ENCODE measurements around the gene TIMM9.
"Not testable (repeated sequence)": the region's sequence is repeated elsewhere in the genome, so short reads cannot be mapped to it uniquely, and the experiment has no call there.

The TIMM9 gene

DNA sequence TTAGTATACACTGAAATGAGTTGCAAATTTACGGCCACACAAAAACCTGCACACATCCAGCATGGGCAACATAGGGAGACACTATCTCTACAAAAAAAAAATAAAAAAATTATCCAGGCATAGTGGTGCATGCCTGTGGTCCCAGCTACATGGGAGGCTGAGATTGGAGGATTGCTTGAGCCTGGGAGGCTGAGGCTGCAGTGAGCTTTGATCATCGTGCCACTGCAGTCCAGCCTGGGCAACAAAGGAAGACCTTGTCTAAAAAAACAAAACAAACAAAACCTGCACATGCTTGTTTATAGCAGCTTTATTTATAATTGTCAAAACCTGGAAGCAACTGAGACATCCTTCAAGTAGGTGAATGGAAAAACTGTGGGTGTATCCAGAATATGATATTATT is 36.5 kb downstream of the TIMM9 start:
- DNase-seq (ENCODE audit: low read depth): no peak
- TF ChIP-seq, protein P1, sequence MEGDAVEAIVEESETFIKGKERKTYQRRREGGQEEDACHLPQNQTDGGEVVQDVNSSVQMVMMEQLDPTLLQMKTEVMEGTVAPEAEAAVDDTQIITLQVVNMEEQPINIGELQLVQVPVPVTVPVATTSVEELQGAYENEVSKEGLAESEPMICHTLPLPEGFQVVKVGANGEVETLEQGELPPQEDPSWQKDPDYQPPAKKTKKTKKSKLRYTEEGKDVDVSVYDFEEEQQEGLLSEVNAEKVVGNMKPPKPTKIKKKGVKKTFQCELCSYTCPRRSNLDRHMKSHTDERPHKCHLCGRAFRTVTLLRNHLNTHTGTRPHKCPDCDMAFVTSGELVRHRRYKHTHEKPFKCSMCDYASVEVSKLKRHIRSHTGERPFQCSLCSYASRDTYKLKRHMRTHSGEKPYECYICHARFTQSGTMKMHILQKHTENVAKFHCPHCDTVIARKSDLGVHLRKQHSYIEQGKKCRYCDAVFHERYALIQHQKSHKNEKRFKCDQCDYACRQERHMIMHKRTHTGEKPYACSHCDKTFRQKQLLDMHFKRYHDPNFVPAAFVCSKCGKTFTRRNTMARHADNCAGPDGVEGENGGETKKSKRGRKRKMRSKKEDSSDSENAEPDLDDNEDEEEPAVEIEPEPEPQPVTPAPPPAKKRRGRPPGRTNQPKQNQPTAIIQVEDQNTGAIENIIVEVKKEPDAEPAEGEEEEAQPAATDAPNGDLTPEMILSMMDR (conservative IDR thresholded peaks at IDR 0.05; ENCODE audit: control insufficient read depth, insufficient read depth, low read depth, low read length): no peak

DNA sequence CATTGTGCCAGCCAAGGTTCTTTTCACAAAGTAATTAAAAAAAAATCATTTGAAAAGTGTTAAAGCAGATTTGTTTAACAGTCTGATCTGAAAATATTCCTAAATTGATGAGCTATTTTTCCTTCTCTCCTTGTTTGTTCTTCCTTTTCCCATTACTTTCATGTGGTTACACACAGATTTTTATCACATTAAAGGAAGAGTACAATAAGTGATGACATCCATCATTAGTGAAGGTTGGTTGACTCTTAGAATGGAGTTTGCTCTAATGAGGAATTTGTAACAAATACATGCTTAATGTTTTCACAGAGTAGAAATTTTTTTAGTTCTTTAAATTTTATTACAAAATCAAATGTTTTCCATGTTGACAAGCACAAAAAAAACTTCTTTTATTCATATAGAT is 50.5 kb downstream of the TIMM9 start:
- TF ChIP-seq, protein P1 (conservative IDR thresholded peaks at IDR 0.05; ENCODE audit: control insufficient read depth, insufficient read depth, low read depth, low read length): no peak
- DNase-seq (ENCODE audit: low read depth): no peak

More for the DNA sequence above, 36.5 kb downstream of the TIMM9 start:
- no peak overlapping the region for H3K4me3 ChIP-seq (ENCODE audit: control insufficient read depth, low read depth, low read length)

DNA sequence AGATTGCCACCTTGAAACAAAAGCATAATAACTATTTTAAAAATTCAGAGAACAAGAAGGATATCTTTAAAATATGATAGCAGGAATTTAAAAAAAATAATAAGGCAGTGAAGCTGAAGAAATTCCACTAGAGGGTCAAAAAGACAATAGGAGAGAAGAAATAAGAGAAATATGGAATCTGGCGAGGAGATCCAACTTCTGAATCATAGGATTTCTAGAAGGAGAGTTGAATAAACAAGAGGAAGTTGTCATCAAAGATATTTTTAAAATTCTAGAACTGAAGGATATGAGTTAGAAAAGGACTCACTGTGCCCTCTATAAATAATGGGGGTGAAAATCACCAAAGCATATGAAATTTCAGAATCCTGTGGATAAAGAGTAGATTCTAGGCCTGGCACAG is 58.4 kb downstream of the TIMM9 start:
- TF ChIP-seq, protein P1 (conservative IDR thresholded peaks at IDR 0.05; ENCODE audit: control insufficient read depth, insufficient read depth, low read depth, low read length): no peak
- H3K4me3 ChIP-seq (ENCODE audit: control insufficient read depth, low read depth, low read length): no peak overlapping the region
- peak; percentile 2 for DNase-seq (ENCODE audit: low read depth)

More for the DNA sequence above, 50.5 kb downstream of the TIMM9 start:
- H3K4me3 ChIP-seq (ENCODE audit: control insufficient read depth, low read depth, low read length): no peak overlapping the region

DNA sequence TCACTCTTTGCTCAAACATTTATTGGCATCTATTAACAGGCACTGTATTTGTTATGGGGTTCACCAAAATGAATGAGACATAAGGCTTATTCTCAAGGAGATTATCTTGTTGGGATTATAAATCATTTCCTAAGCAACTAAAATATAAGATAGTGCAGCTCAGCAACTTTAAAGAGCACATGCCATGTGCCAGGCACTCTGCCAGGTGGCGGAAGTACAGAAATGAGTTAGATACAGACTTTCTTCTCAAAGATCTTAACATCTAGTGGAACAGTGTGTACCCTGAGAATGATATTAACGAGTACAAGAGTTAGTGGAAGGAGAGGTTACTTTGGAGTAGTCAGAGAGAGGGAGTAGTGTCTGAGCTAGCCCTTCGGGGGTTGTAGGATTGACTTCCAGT is 60.0 kb downstream of the TIMM9 start:
- H3K4me3 ChIP-seq (ENCODE audit: control insufficient read depth, low read depth, low read length): no peak overlapping the region
- TF ChIP-seq, protein P1 (conservative IDR thresholded peaks at IDR 0.05; ENCODE audit: control insufficient read depth, insufficient read depth, low read depth, low read length): no peak

DNA sequence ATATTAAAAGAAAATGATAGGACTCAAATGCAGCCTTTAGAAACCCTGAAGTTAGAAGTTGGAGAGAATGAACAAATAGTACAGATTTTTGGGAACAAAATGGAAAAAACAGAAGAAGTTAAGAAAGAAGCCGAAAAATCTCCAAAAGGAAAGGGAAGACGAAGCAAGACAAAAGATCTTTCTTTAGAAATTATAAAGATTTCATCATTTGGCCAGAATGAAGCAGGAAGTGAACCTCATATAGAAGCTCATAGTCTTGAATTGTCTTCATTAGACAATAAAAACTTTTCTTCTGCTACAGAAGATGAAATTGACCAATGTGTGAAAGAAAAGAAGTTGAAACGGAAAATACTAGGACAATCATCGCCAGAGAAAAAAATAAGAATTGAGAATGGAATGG is 63.0 kb downstream of the TIMM9 start:
- TF ChIP-seq, protein P1 (conservative IDR thresholded peaks at IDR 0.05; ENCODE audit: control insufficient read depth, insufficient read depth, low read depth, low read length): no peak
- no peak overlapping the region for H3K4me3 ChIP-seq (ENCODE audit: control insufficient read depth, low read depth, low read length)
- no peak for DNase-seq (ENCODE audit: low read depth)

More for the DNA sequence above, 60.0 kb downstream of the TIMM9 start:
- DNase-seq (ENCODE audit: low read depth): no peak

DNA sequence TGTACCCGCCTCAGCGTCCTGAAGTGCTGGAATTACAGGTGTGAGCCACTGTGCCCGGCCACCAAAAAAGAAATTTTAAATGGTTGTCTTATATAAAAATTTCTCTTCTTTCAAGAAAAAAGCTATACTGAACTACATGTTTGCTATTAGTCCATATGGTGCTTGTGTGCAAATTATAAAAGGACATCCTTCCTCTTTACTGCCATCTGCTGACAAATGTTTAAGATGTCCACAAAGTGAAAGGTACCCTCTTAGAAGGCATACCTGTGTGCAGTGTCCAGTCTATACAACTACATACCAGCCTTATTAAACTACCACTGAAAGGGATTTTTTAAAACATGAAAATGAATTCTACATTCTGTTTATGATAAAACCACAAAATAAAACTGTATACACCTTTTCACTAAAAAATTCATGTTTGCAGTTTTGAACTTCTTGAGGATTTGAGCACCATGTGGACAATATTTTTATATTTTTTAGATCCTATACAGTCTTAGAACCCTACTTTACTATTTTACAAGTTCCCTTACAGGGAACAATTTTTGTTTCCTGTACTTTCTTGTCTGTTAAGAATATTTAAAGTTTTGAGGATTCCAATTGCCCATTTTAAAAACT is 64.4 kb downstream of the TIMM9 start:
- H3K4me3 ChIP-seq (ENCODE audit: control insufficient read depth, low read depth, low read length): no peak overlapping the region
- TF ChIP-seq, protein P1 (conservative IDR thresholded peaks at IDR 0.05; ENCODE audit: control insufficient read depth, insufficient read depth, low read depth, low read length): peak; percentile 23
- peak; percentile 33 for DNase-seq (ENCODE audit: low read depth)

DNA sequence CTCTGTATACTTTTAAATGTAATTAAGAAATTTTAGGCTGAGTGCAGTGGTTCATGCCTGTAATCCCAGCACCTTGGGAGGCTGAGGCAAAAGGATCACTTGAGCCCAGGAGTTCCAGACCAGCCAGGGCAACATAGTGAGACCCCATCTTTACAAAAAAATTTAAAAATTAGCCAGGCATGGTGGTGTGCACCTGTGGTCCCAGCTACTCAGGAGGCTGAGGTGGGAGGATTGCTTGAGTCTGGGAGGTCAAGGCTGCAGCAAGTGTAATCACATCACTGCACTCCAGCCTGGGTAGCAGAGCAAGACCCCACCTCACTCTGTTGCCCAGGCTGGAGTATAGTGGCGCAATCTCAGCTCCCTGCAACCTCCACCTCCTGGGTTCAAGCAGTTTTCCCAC is 65.1 kb downstream of the TIMM9 start:
- not testable (repeated sequence) for H3K4me3 ChIP-seq (ENCODE audit: control insufficient read depth, low read depth, low read length); DNase-seq (ENCODE audit: low read depth)
